Keratinocyte (primary cell): ENCODE results near the gene SEMA4A.

Source experiments
- CTCF ChIP-seq, 3 experiments: IDR thresholded peaks in 1 of 3; conservative IDR thresholded peaks in 1 of 3; optimal IDR thresholded peaks in 1 of 3; 2 replicates in 2 of 3; 3 replicates in 1 of 3; pipeline versions ENCODE3 to v1.5.1; 2011; ENCODE audit warnings: low read length in 3 of 3, mild to moderate bottlenecking in 3 of 3, moderate library complexity in 2 of 3, control low read depth in 1 of 3, inconsistent platforms in 1 of 3; ENCODE audit not compliant: insufficient read depth in 2 of 3; ENCODE audit errors: extremely low read depth in 1 of 3
- EZH2 ChIP-seq: IDR thresholded peaks from one replicate; pipeline ENCODE4 v1.6.1; 2012; ENCODE audit warnings: inconsistent platforms, mild to moderate bottlenecking, low read length, moderate library complexity

GRCh38 chr1:156138458-156138867 lies 14.9 kb upstream of the SEMA4A start:
- TF ChIP-seq CTCF (optimal IDR thresholded peaks at IDR 0.05 in 1 of 3, IDR thresholded peaks at IDR 0.05 in 1 of 3, conservative IDR thresholded peaks at IDR 0.05 in 1 of 3; ENCODE audit: extremely low read depth in 1 of 3, insufficient read depth in 2 of 3, low read length in 3 of 3) (no peak), EZH2 (no peak)
